ENCODE results near the gene CNOT11.
"Not testable (repeated sequence)": the region's sequence is repeated elsewhere in the genome, so short reads cannot be mapped to it uniquely, and the experiment has no call there.

The CNOT11 gene

DNA sequence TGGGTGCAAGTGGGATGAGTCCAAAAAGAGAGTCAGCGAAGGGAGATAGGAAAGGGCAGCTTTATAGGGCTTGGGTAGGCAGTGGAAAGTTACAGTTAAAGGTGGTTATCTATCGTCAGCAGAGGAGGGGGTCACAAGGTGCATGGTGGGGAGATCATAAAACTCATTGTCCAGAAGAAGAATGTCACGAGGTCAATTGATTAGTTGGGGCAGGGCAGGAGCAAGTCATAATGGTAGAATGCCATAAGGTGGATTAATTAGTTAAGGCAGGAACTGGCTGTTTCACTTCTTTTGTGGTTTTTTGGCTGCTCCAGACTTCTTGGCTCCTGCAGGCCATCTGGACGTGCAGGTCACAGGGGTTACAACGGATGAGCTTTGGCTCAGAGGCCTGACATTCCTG, 3.9 kb upstream of the CNOT11 start:
- not testable (repeated sequence) for DNase-seq

DNA sequence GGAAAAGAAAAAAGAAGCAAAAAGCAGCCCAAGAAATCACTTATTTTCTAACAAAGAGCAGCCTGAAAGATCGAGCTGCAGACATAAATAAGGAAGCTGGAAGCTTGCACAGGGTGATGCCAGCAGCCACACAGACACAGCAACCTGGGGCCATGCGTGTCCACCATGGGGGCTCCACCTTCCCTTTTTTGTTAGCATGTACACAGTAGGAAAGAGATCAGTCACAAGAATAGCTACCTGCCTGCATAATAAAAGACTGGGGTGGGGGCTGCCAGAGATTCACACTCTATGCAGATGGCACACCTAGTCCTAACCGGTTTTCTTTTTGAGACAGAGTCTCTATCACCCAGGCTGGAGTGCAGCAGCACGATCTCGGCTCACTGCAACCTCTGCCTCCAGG, 2.9 kb upstream of the CNOT11 start:
- no peak for DNase-seq

DNA sequence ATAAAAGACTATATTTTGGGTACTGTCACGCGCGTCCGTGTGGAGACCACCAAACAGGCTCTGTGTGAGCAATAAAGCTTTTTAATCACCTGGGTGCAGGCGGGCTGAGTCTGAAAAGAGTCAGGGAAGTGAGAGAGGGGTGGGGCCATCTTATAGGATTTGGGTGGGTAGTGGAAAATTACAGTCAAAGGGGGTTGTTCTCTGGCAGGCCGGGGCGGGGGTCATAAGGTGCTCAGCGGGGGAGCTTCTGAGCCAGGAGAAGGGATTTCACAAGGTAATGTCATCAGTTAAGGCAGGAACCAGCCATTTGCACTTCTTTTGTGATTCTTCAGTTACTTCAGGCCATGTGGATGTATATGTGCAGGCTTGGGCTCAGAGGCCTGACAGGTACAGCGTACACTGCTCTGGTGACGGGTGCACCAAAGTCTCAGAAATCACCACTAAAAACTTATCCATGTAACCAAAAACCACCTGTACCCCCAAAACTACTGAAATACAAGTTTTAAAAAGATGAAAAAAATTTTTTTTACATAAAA, 1.4 kb upstream of the CNOT11 start:
- not testable (repeated sequence) for DNase-seq

GRCh38 chr2:101251844-101252407, 760 bp upstream of the CNOT11 start:
- no peak for DNase-seq

- DNase-seq: peak; percentile 76
Observed at GRCh38 chr2:101253013-101253702, 472 bp downstream of the CNOT11 start.

DNA sequence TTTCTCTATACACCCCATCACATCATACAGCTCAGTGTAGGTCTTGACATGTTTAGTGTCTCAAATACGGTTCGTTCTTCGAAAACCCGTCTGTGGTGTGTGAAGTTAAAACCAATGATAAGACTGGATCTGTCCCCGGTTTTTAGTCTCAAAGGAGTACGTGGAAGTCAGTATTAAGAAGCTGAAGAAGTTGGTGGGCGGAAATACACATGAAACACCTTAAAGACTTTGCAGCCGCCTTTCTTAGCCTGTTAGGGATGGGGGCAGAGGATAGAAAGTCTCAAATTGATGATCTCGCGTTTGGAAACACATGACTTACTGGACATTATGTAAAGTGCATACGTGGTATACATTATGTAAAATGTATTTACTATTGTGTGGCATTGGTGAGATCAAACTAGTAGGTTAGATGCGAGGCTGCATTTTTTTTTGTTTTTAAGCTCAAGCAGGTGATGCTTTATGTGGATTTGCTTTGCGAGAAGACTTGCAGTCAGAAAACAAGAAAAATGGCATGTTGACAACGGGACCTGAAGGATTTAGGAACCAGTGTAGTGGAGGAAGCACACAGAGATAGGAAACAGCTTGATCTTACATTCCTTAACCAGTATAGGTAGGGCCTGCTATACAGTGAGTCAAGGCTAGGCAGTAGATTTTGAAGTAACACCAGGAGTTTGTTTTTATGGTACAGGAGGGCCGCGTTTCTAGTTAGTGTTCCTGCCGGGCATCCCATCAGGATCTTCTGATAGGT, 1.2 kb downstream of the CNOT11 start:
- no peak for DNase-seq

DNA sequence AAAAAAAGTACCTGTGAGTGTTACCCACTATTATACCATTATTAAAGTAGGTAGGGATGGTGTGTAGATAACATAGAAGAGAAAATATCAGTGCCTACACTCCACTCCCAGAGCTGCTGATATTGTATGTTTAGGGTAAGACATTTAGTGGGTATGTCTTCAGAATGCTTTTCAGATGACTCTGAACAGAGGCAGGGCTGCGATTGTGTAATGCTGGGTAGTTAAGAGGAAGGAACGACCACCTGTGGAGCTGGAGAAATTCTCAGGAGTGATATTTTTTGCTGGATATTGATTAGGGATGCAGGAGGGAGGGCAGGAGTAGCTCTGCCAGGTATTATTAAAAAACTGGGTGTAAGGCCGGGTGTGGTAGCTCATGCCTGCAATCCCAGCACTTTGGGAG, 2.8 kb downstream of the CNOT11 start:
- no peak for DNase-seq

GRCh38 chr2:101256316-101256715, 3.6 kb downstream of the CNOT11 start:
- no peak for DNase-seq

GRCh38 chr2:101258804-101259203, 6.1 kb downstream of the CNOT11 start:
- DNase-seq: no peak

- DNase-seq: no peak
Observed at GRCh38 chr2:101262142-101262541, 9.5 kb downstream of the CNOT11 start.

DNA sequence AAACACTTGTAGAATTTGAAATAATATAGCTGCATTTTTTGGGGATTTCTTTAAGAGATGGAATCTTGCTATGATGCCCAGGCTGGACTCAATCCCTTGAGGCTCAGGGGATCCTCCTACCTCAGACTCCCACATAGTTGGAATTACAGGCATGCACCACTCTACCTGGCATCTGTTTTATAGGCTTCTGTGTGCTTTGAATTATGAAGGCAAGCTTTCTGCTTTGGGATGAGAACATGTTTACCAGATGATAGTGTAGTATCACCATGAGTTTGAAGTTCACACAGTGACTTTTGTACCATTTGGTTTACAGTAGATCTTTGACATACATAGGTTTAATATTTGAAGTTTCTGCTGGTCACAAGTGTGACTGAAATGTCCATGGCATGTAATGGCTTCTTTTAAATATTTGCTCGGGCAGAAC, 10.7 kb downstream of the CNOT11 start:
- DNase-seq: no peak

DNA sequence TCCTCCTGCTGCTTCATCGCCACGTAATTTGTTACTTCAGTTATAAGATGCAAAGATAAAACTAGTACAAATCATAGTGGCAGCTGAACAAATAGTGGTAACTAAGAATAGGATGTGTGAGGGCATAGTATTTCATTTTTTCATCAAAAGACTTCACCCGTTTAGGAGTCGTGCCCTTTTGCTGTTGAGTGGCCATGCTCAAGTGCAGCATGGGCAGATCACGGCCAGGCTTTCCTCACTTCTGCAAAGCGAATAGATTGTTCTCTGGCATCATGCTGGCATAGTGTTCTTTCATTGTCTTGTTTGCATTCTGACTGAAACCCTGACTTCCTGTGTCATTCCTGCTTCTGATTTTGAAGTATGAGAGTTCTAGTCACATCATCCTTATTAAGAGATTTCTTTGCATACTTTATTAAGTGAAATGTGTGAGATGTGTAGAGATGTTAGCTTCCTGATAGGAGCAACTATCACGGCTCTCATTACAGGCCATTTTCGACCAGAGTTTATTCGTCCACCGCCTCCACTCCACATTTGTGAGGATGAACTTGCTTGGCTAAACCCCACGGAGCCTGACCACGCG, 11.8 kb downstream of the CNOT11 start:
- DNase-seq: no peak

- no peak for DNase-seq
Observed at GRCh38 chr2:101265893-101266499, 13.3 kb downstream of the CNOT11 start.

DNA sequence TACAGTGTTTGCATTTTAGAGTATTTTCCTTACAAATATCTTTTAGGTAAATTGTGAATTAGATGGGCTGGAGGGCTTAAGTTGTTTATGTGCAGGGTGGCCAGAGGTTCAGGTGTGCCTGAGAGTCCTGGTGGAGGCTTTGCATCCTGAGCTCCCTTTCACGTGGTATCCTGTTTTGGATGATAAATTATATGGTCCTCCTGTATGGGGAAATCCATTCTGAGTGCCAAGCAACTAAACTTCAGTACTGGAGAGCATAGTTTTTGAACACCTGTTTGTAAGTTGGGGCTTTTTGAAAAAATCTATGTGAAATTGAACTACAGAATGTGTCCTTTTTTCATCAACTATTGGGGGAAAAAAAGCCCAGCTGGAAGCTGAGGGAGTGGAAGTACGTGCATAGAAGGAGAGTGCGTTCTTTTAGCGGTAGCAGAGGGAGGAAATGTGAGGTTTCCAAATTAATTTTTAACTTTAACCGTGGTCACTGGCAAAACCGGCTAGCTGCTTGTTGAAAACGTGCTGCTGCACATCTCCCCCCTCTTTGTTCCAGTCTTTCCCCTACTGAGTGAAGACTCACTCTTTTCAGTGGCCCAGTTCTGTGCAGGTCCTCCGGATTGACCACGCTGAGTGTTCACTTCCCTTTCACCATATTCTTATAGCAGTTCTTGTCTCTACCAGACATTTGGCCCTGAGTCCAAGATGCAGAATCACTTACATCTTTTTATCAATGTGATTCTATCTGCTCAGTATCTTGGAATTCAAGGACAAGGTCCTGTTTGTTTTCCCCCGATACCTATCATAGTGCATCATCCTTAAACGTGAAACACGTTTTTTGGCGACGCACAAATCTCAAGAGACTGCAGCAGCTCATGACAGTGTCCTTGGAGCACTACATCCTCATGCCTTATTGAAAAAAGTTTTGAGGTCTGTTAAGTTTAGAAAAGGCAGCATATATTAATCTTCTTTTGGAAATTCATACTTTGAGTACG, 15.3 kb downstream of the CNOT11 start:
- DNase-seq: no peak

DNA sequence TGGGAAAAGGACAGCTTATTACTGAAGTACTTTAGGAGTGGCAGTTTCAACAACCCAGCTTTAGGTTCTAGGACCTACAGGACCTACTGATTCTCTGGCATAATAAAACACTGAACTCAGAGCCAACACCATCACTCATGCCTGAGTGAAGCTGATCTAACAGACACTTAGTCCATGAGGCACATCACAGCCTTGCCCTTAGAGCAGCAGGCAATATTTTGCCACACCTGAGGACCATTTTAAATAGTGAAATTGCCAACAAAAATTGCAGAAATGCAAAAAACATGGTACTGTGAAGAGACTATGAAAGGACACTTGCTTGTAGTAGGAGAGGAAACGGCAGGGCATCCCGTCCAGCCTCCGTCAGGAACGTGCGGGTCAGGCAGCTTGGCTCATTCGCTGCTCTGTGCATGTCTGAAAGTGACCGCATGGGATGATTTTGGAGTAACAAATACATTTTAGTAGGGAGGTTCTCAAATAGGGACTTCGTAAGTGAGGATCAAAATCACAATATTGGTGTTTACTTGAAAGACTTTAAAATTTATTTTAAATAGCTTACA, 18.1 kb downstream of the CNOT11 start:
- no peak for DNase-seq

DNA sequence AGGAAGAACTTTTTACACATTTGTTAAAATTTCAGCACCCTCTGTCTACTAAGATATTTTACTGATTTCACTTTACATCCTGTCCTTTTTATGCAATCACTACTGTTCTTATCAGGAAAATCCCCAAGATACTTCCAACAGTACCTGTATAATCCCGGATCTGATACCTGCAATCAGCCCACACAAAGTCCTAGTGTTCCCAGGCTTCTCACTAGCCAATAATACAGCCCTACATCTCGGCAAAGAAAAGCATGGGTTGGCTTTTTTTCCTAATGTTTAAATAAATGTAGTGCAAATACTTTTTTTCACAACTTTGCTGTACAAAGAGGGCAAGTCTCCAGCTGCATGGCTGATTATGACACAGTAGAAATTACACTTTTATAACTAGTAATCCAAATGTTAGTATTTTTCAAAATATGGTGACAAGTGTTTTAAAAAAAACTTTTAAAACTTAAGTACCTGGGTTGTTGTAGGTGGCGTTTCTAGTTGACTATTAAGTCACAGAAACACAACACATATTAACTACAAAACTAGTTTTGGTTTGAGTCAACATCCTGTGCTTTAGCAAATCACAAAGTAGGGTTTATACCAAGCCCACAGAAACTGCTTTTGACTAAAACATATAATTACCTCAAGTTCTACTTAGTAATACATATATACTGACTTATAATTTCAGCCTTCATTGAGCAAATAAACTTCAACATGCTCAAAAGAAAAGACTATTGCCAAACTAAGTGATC, 19.5 kb downstream of the CNOT11 start:
- no peak for DNase-seq

DNA sequence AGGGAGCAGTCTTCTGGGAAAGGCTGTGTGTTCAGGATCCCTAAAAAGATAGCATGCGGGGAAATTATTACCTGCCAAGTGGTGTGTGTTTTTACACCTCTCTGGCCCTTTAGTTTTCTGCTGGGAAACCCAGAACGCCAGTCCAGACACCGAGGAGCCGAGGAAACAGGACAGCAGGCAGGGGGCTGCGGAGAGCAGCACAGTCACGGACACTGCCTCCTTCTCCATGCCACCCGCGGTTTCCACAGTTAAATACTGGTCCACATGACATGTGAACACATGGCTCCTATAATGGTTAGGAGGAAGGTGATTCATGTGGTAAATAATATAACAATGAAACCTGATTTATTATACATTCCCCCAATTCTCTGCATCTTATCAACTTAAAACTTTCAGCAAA, 20.4 kb downstream of the CNOT11 start:
- no peak for DNase-seq

- no peak for DNase-seq
Observed at GRCh38 chr2:101274142-101274541, 21.5 kb downstream of the CNOT11 start.

GRCh38 chr2:101277111-101277510, 24.4 kb downstream of the CNOT11 start:
- DNase-seq: no peak

DNA sequence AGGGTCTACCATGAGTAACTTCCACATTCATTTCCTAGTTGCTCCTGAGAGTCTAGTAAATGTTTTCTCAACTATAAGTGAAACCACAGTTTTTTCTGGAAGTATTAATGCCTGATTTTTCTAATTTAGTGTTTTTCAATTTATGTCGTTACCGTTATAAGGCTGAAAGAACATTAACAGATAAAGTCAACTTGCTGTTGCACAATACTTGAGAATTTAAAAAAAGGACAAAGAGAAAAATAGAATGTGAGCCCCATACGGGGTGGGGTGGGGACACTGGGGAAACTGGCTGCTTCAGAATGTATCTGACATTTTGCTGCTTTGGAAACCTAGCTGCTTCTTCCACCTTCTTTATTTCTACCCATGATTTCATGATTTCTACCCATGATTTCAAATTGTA, 26.2 kb downstream of the CNOT11 start:
- no peak for DNase-seq

GRCh38 chr2:101281482-101281881, 28.8 kb downstream of the CNOT11 start:
- no peak for DNase-seq

Measured in activated CD4-positive, CD25-positive, alpha-beta regulatory T cell treated with anti-CD3 and anti-CD28 coated beads, Interleukin-2, amount 50 U/mL, for 72 hours (primary cell).